Activated naive CD4-positive, alpha-beta T cell (primary cell): ENCODE results near the gene GALNT14.

ENCODE experiments used
- DNase-seq, 4 experiments: peaks; one replicate each; lab custom pipeline; 2025; lab: John Stamatoyannopoulos, UW

The GALNT14 gene

GRCh38 chr2:31136000-31136399, 2.2 kb downstream of the GALNT14 start:
- DNase-seq = no peak

- no peak for DNase-seq
Observed at GRCh38 chr2:31134480-31134879, 3.8 kb downstream of the GALNT14 start.

- no peak for DNase-seq
Observed at GRCh38 chr2:31132786-31133185, 5.5 kb downstream of the GALNT14 start.

- DNase-seq = no peak
Observed at GRCh38 chr2:31131871-31132270, 6.4 kb downstream of the GALNT14 start.

GRCh38 chr2:31129375-31130171, 8.7 kb downstream of the GALNT14 start:
- DNase-seq = no peak

GRCh38 chr2:31127931-31128330, 10.3 kb downstream of the GALNT14 start:
- no peak for DNase-seq

GRCh38 chr2:31125918-31126695, 12.1 kb downstream of the GALNT14 start:
- DNase-seq = no peak

- no peak for DNase-seq
Observed at GRCh38 chr2:31124904-31125303, 13.3 kb downstream of the GALNT14 start.

GRCh38 chr2:31122133-31122532, 16.1 kb downstream of the GALNT14 start:
- no peak for DNase-seq

- no peak for DNase-seq
Observed at GRCh38 chr2:31113765-31114164, 24.5 kb downstream of the GALNT14 start.

GRCh38 chr2:31112544-31112943, 25.7 kb downstream of the GALNT14 start:
- DNase-seq = no peak

- DNase-seq = no peak
Observed at GRCh38 chr2:31110998-31111397, 27.2 kb downstream of the GALNT14 start.

- DNase-seq = no peak
Observed at GRCh38 chr2:31110431-31110830, 27.8 kb downstream of the GALNT14 start.

- DNase-seq = no peak
Observed at GRCh38 chr2:31109633-31110192, 28.5 kb downstream of the GALNT14 start.

GRCh38 chr2:31108561-31109286, 29.5 kb downstream of the GALNT14 start:
- DNase-seq = no peak

- no peak for DNase-seq
Observed at GRCh38 chr2:31107591-31108300, 30.5 kb downstream of the GALNT14 start.

- no peak for DNase-seq
Observed at GRCh38 chr2:31101701-31102100, 36.5 kb downstream of the GALNT14 start.

- no peak for DNase-seq
Observed at GRCh38 chr2:31097962-31098613, 40.2 kb downstream of the GALNT14 start.

- no peak for DNase-seq
Observed at GRCh38 chr2:31090188-31090587, 48.1 kb downstream of the GALNT14 start.

GRCh38 chr2:31089645-31090044, 48.6 kb downstream of the GALNT14 start:
- no peak for DNase-seq
